Suprapubic skin (tissue), 4 donors: Measurements from ENCODE around the gene GOSR1. TPM values are rescaled to one million over a fixed set of nuclear protein-coding genes. Genes with fewer than 3 reads are reported as not detected.
"Not testable (repeated sequence)": the region's sequence is repeated elsewhere in the genome, so short reads cannot be mapped to it uniquely, and the experiment has no call there.

Experiments
- DNase-seq, 2 donors: peaks; one replicate each; pipeline ENCODE4 v3.0.0-alpha.2; 2019; ENCODE audit warnings: low spot score in 2 of 2
- H3K27ac ChIP-seq: fragments of 200-600 bp; sonication (generic); one replicate; pipeline ENCODE4 v1.5.1; 2019
- H3K27me3 ChIP-seq: fragments of 200-600 bp; sonication (generic); one replicate; pipeline ENCODE4 v1.5.1; 2019
- H3K36me3 ChIP-seq: fragments of 200-600 bp; sonication (generic); one replicate; pipeline ENCODE4 v1.5.1; 2019
- H3K4me1 ChIP-seq: fragments of 200-600 bp; sonication (generic); one replicate; pipeline ENCODE4 v1.5.1; 2019
- H3K4me3 ChIP-seq: fragments of 200-600 bp; sonication (generic); one replicate; pipeline ENCODE4 v1.5.1; 2019; ENCODE audit warnings: mild to moderate bottlenecking
- H3K9me3 ChIP-seq: fragments of 200-600 bp; sonication (generic); one replicate; pipeline ENCODE4 v1.5.1; 2019
- EP300 ChIP-seq: sonication (generic); formaldehyde crosslinking; IDR thresholded peaks from one replicate; pipeline ENCODE4 v1.6.1; 2017; ENCODE audit warnings: antibody characterized with exemption
- POLR2A ChIP-seq, 2 donors: fragments of 450-650 bp; IDR thresholded peaks; one replicate each; pipeline ENCODE4 v1.6.1; 2017; ENCODE audit warnings: antibody characterized with exemption in 2 of 2, mild to moderate bottlenecking in 2 of 2, moderate library complexity in 2 of 2
- POLR2AphosphoS5 ChIP-seq, 3 donors: sonication (generic); formaldehyde crosslinking; IDR thresholded peaks; one replicate each; pipeline ENCODE4 v1.6.1; 2017; ENCODE audit warnings: antibody characterized with exemption in 3 of 3
- WGBS: methylation state at CpG from one replicate; pipeline ENCODE4 v1.1.5; 2018; 5-methylcytosine and 5-hydroxymethylcytosine counted together
- total RNA-seq, 4 donors: library from RNA; depleted of rRNA; stranded (reverse); fragments of >200 nt; gene quantifications; one replicate each; pipeline ENCODE4 v1.1.0, GENCODE V29; 2016
- TF ChIP-seq, protein P1 (sequence below), 2 donors: fragments of 200-600 bp in 1 of 2; fragments of 450-650 bp in 1 of 2; sonication (generic) in 1 of 2; IDR thresholded peaks; one replicate each; pipeline ENCODE4 v1.5.1; 2016 to 2019; ENCODE audit warnings: antibody characterized with exemption in 2 of 2, mild to moderate bottlenecking in 1 of 2, moderate library complexity in 1 of 2

Gene GOSR1
- total RNA-seq, 4 donors from 2014 or later = 24.0 to 54.2 (median 47.6) TPM

DNA sequence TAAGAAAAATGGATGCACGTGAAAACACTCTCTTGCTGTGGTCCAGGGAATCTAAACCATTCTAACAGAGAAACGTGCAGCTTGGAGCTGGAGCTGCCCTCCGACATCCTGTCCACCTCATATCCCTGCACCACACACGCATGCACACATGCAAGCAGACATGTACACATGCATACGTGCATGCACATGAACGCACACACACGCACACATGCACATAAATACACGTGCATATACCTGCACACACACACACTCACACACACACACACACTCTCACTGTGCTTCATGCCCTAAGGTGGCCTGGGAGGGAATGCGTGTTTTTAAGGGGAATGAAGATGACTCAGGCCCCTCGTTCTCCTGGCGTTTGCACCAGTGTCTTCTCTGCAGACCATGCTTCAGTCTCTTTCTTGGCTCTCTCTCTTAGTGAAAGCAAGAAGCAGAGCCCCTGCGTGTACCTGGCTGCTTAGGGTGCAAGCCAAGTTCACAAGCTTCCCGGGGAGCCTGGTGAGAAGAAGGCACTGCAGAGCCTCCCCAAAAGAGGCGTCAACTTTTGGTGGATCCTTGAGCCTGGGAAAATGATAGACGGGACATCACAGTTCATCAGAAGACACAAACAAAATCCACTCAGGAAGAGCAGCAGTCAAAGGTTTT is 72.8 kb downstream of the GOSR1 start:
- 75% methylated on average over 15 of the region's 15 CpGs for WGBS
- no peak for DNase-seq
- no peaks in the 10 kb centered on the region for H3K9me3 ChIP-seq
- H3K4me1 ChIP-seq = peaks cover 7% of the 10 kb centered on the region
- H3K4me3 ChIP-seq = no peak overlapping the region
- no peaks in the 10 kb centered on the region for H3K36me3 ChIP-seq
- no peaks in the 10 kb centered on the region for H3K27me3 ChIP-seq
- no peak for TF ChIP-seq POLR2A (IDR thresholded peaks at IDR 0.05)
- no peak overlapping the region for H3K27ac ChIP-seq

DNA sequence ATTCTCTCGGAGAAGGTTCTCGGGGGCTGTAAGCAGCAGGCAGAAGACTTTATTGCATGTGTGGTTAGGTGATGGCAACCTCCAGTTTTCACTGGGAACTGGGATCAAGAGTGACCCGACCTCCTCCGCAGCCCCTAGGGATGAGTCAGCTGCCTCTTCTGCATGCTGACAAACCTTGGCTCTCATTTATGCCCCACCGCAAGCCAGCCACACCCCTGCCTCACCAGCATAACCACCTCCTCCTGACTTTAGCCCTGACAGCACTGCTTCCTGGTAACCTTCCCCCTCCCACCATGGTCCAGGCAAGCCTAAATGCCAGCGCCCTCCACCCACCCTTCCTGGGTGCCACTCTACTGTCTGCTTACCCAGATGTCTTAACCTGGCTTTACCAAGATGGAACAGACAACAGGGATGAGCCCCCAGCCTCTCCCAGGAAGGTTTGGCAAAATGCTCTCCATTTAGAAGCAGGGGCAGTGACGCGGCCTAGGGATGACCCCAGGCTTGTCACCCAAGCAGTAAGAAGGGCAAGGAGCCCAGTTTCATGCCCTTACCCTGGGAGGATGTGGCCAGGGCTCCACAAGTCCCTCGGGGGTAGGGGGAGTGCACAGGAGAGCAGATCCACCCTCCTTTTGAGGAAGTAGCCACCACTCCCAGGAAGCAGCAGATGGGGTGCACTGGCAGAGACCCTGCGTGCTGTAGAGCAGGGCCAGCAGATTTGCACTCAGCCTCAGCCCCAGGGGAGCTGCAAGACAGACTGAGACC is 73.5 kb downstream of the GOSR1 start:
- TF ChIP-seq, protein P1, sequence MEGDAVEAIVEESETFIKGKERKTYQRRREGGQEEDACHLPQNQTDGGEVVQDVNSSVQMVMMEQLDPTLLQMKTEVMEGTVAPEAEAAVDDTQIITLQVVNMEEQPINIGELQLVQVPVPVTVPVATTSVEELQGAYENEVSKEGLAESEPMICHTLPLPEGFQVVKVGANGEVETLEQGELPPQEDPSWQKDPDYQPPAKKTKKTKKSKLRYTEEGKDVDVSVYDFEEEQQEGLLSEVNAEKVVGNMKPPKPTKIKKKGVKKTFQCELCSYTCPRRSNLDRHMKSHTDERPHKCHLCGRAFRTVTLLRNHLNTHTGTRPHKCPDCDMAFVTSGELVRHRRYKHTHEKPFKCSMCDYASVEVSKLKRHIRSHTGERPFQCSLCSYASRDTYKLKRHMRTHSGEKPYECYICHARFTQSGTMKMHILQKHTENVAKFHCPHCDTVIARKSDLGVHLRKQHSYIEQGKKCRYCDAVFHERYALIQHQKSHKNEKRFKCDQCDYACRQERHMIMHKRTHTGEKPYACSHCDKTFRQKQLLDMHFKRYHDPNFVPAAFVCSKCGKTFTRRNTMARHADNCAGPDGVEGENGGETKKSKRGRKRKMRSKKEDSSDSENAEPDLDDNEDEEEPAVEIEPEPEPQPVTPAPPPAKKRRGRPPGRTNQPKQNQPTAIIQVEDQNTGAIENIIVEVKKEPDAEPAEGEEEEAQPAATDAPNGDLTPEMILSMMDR (IDR thresholded peaks at IDR 0.05) = no peak
- TF ChIP-seq POLR2A (IDR thresholded peaks at IDR 0.05) = no peak
- TF ChIP-seq EP300 = no peak
- TF ChIP-seq POLR2AphosphoS5 (IDR thresholded peaks at IDR 0.05) = no peak
- Histone ChIP-seq H3K4me3 (no peak overlapping the region), H3K36me3 (no peaks in the 10 kb centered on the region), H3K4me1 (peaks cover 7% of the 10 kb centered on the region), H3K27ac (no peak overlapping the region), H3K27me3 (no peaks in the 10 kb centered on the region), H3K9me3 (no peaks in the 10 kb centered on the region)
- DNase-seq = no peak
- WGBS = 77% methylated on average over 7 of the region's 10 CpGs

DNA sequence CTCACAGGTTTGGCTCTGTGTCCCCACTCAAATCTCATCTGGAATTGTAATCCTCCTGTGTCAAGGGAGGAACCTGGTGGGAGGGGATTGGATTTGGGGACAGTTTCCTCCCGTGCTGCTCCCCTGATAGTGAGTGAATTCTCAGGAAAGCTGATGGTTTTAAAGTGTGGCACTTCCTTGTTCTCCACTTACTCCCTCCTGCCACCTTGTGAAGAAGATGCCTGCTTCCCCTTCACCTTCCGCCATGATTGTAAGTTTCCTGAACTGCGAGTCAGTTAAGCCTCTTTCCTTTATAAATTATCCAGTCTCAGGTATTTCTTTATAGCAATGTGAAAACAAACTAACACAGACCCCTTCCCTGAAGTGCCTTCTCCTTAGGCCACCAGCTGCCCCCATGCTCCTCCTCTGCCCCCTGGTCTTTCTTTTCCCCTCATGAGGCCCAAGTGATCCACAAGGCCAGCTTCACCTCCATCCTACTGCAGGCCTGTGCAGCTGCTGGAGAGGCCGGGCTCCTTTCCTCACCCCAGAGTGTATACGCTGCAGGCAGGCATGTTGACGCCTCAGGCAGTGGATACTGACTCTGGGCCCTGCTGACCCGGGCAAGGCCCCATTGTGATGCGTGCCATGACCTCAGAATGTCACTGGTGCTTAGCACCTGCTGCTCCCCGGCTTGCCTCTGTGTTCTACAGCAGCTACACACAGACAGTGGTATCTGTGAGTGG is 74.2 kb downstream of the GOSR1 start:
- not testable (repeated sequence) for DNase-seq, H3K4me3 ChIP-seq

DNA sequence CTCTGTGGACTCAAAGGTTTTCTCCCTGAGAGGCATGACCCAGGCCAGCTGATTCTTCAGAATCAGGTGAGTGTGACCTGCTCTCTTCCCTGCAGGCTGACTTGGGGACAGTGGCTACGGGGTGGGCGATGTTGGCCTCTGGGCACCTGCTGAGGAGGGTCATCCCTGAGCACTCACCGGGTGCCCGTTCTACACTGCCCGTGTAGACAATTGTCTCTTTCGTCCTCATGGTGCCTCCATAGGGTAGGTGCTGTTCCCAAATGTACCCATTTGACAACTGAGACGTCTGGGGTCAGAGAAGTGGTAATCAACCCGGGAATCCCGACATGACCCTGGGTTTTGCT is 74.8 kb downstream of the GOSR1 start:
- H3K36me3 ChIP-seq = no peaks in the 10 kb centered on the region
- TF ChIP-seq, protein P1 (IDR thresholded peaks at IDR 0.05) = no peak
- TF ChIP-seq POLR2A (IDR thresholded peaks at IDR 0.05) (no peak), POLR2AphosphoS5 (IDR thresholded peaks at IDR 0.05) (no peak), EP300 (no peak)
- no peak overlapping the region for H3K27ac ChIP-seq
- WGBS = 100% methylated on average over 4 of the region's 9 CpGs
- no peaks in the 10 kb centered on the region for H3K27me3 ChIP-seq
- no peaks in the 10 kb centered on the region for H3K9me3 ChIP-seq
- H3K4me3 ChIP-seq = no peak overlapping the region
- DNase-seq = no peak
- peaks cover 7% of the 10 kb centered on the region for H3K4me1 ChIP-seq

More for the DNA sequence above, 74.2 kb downstream of the GOSR1 start:
- H3K4me1 ChIP-seq, H3K36me3 ChIP-seq, H3K27ac ChIP-seq, H3K9me3 ChIP-seq, H3K27me3 ChIP-seq: not testable (repeated sequence)
- WGBS = 86% methylated on average over 7 of the region's 9 CpGs

DNA sequence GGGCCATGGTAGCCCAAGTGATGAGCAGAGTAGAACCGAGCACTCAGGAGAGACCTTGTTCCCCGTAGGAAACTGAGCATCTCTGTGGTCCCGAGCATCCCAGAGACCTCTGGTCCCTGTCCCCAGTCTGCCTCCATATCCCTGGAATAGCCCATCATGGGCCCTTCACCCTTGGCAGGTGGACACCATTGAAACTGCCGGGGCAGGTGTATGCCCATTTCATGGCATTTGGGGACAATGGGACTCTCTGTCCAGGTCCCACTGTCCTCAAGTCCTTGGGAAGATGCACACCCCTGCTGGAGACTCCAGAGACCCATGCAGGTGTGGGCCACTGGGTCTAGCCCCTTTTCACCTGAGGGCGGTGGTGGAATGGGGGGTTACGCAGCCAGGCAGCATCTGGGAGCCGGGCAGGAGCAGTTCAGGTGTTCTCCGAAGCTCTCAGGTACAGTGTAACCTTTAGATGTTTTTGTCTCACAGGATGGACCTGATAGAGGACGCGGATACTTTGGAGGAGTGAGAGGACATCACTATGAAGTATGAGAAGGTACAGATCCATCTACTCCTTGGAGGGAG is 75.9 kb downstream of the GOSR1 start:
- TF ChIP-seq POLR2AphosphoS5 (IDR thresholded peaks at IDR 0.05) = no peak
- no peak for TF ChIP-seq EP300
- no peak for TF ChIP-seq POLR2A (IDR thresholded peaks at IDR 0.05)
- TF ChIP-seq, protein P1 (IDR thresholded peaks at IDR 0.05) = no peak
- DNase-seq = peak in 1 of 2 donors; percentile 55
- Histone ChIP-seq H3K27ac (no peak overlapping the region), H3K36me3 (no peaks in the 10 kb centered on the region), H3K4me1 (peaks cover 7% of the 10 kb centered on the region), H3K9me3 (no peaks in the 10 kb centered on the region), H3K27me3 (no peaks in the 10 kb centered on the region), H3K4me3 (no peak overlapping the region)
- WGBS = 95% methylated on average over 8 of the region's 10 CpGs

DNA sequence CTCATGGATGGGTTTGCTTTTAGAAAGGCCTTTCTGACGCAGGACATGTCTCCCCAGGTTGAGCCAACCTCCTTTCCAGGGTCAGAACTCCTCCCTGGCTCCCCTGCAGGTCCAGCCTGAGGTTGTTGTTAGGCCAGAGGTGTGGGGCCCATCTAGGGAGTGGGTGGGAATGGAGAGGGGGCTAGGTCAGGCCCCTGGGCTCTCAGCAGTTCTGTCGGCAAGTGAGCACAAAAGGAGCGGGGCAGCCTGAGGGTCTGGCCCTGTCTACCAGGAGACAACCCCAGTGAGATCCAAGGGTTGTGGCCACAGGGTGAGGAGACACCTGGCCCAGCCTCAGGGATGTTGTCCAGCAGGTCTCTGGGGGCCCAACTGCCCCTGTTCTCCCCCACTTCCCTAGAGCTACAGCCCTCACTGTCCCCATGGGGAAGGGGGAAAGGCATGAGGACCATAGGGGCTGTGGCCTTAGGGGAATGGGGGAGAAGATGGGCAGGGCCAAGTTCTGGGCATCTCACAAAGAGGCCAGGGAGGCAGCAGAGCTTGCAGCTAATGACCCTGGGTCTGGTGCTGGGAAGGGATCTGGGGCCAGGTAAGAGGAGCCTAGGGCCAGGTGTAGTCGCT is 76.7 kb downstream of the GOSR1 start:
- H3K9me3 ChIP-seq, DNase-seq, H3K4me3 ChIP-seq, H3K4me1 ChIP-seq, H3K27ac ChIP-seq, H3K27me3 ChIP-seq, H3K36me3 ChIP-seq: not testable (repeated sequence)
- 78% methylated on average over 4 of the region's 4 CpGs for WGBS
